ENCODE measurements around the gene DGKA. TPM values are rescaled to one million over a fixed set of nuclear protein-coding genes. Genes with fewer than 3 reads are reported as not detected.

DGKA gene
- total RNA-seq, 2 donors from 2014 or later = 7.3 to 22.8 TPM

- TF ChIP-seq, protein P1, sequence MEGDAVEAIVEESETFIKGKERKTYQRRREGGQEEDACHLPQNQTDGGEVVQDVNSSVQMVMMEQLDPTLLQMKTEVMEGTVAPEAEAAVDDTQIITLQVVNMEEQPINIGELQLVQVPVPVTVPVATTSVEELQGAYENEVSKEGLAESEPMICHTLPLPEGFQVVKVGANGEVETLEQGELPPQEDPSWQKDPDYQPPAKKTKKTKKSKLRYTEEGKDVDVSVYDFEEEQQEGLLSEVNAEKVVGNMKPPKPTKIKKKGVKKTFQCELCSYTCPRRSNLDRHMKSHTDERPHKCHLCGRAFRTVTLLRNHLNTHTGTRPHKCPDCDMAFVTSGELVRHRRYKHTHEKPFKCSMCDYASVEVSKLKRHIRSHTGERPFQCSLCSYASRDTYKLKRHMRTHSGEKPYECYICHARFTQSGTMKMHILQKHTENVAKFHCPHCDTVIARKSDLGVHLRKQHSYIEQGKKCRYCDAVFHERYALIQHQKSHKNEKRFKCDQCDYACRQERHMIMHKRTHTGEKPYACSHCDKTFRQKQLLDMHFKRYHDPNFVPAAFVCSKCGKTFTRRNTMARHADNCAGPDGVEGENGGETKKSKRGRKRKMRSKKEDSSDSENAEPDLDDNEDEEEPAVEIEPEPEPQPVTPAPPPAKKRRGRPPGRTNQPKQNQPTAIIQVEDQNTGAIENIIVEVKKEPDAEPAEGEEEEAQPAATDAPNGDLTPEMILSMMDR (IDR thresholded peaks at IDR 0.05) = no peak
- H3K4me1 ChIP-seq = peaks cover 0 to 32% of the 10 kb centered on the region in 2 donors
These were observed 41.5 kb downstream of the DGKA start for GRCh38 chr12:55972456-55972855.

DNA sequence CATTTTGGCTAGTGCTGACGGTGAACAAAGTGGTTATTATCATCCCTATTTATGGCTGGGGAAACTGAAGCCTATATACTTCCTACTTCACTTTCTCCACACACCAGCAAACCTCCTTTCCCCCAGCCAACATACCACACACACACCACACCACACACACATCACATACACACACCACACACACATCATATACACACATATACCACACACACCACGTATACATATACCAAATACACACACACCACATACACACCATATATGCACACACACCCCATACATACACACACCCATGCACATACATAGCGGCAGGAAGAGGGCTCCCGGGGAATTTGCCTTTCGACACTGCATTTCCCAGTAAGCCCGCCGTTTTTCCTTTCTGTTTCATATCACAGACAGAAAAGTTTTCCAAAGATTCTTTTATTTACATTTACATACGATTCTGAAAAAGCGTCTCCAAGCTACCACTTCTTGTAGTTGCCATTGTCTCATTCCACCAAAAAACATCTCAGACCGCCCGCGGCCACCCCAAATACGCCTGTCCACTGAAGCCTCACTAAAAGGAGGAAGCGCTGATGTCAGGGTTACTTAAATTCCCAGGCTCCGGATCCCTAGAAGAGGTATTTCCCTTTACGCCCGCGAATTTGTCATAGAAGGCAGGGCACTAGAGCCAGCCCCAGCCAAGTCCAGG lies 42.1 kb downstream of the DGKA start:
- H3K4me3 ChIP-seq = peak overlapping the region; percentile 61 to 66
- TF ChIP-seq, protein P1 (IDR thresholded peaks at IDR 0.05) = no peak
- H3K4me1 ChIP-seq = peaks cover 0 to 27% of the 10 kb centered on the region in 2 donors
- peak overlapping the region; percentile 93 to 95 for H3K27ac ChIP-seq
- H3K36me3 ChIP-seq = no peaks in the 10 kb centered on the region
- no peak for DNase-seq (ENCODE audit: low spot score)
- H3K9me3 ChIP-seq = no peaks in the 10 kb centered on the region
- H3K27me3 ChIP-seq = no peaks in the 10 kb centered on the region

More at GRCh38 chr12:55972456-55972855, 41.5 kb downstream of the DGKA start:
- DNase-seq (ENCODE audit: low spot score) = no peak
- no peaks in the 10 kb centered on the region for H3K9me3 ChIP-seq
- no peaks in the 10 kb centered on the region for H3K36me3 ChIP-seq
- H3K4me3 ChIP-seq = peak overlapping the region; percentile 61 to 66
- H3K27ac ChIP-seq = peak overlapping the region; percentile 93 to 95
- H3K27me3 ChIP-seq = no peaks in the 10 kb centered on the region

DNA sequence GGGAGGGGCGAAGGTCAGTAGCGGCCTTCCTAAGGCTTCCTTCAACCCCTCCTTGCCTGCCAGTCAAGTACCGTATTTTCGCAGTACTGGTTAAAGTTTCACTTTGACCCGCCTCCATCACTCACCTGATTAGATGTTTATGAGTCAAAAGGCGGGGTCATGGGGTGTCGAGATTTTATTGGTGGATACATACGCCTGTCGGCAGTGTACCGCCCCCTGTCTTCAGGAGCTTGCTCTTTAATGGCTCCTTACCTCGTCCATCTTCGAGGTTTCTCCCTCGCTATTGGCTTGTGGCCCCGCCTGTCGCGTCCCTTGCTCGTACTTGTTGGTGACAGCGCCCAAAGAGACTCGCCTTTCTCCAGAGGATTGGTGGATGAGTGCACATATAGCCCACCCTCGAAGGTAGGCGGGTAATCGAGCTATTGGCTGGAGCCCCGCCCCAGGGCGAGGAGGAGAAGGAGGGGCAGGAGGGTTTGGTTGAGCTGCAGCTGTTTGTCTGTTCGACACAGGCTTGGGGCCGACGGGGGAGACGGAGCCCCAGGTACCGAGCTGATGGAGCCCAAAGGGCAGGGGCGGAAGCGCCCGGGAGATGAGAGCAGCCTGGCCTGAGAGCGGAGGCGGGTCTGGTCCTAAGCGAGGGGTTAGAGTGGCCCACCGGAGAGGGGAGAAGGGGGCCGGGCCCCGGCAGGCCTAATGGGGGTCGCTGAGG lies 42.8 kb downstream of the DGKA start, which contains the start of gene RAB5B:
TSS of gene RAB5B (plus strand) at position 480 of the 709 bp plus-strand sequence. CDS start 12,883 bp downstream, outside the sequence.
- Histone ChIP-seq H3K9me3 (no peaks in the 10 kb centered on the region), H3K27me3 (no peaks in the 10 kb centered on the region), H3K27ac (peak within 1 kb of the TSS; percentile 95), H3K4me3 (peak within 1 kb of the TSS; percentile 94 to 96), H3K36me3 (no peaks in the 10 kb centered on the region), H3K4me1 (peaks cover 0 to 27% of the 10 kb centered on the region in 2 donors)
- TF ChIP-seq, protein P1 (IDR thresholded peaks at IDR 0.05) = no peak
- peak; percentile 100 for DNase-seq (ENCODE audit: low spot score)

- no peaks in the 10 kb centered on the region for H3K27me3 ChIP-seq
- H3K9me3 ChIP-seq = no peaks in the 10 kb centered on the region
- no peaks in the 10 kb centered on the region for H3K36me3 ChIP-seq
- peak; percentile 69 for DNase-seq (ENCODE audit: low spot score)
- peaks cover 0 to 27% of the 10 kb centered on the region in 2 donors for H3K4me1 ChIP-seq
- peak overlapping the region; percentile 94 to 96 for H3K4me3 ChIP-seq
- peak overlapping the region; percentile 95 for H3K27ac ChIP-seq
- TF ChIP-seq, protein P1 (IDR thresholded peaks at IDR 0.05) = no peak
These were observed 43.4 kb downstream of the DGKA start for GRCh38 chr12:55974308-55974730.

DNA sequence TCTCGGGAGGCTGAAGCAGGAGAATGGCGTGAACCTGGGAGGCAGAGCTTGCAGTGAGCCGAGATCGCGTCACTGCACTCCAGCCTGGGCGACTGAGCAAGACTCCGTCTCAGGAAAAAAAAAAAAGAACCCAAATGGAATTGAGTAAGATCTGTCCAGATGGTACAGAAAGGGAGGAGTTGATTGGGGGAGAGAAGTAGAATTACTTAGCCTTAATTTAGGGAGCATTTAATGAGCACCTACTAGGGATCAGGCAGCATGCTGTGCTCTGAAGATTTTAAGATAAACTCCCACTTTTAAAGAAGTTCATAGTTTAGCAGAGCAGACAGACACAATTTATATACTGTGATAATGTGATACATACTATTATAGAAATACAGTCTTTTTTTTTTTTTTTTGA lies 47.4 kb downstream of the DGKA start:
- Histone ChIP-seq H3K27ac (no peak overlapping the region), H3K9me3 (no peaks in the 10 kb centered on the region), H3K4me3 (no peak overlapping the region), H3K27me3 (no peaks in the 10 kb centered on the region), H3K4me1 (peaks cover 0 to 21% of the 10 kb centered on the region in 2 donors), H3K36me3 (peaks cover 3% of the 10 kb centered on the region)
- TF ChIP-seq, protein P1 (IDR thresholded peaks at IDR 0.05) = no peak
- no peak for DNase-seq (ENCODE audit: low spot score)
